GM21576 (cell line): Measurements from ENCODE around the gene SLC13A3.

Source experiments
- ATAC-seq: cut with Tn5 transposase; IDR thresholded peaks from one replicate; pipeline ENCODE4 v1.9.1; 2021; ENCODE audit warnings: mild to moderate bottlenecking, moderate library complexity; ENCODE audit not compliant: unreplicated experiment

Gene SLC13A3

DNA sequence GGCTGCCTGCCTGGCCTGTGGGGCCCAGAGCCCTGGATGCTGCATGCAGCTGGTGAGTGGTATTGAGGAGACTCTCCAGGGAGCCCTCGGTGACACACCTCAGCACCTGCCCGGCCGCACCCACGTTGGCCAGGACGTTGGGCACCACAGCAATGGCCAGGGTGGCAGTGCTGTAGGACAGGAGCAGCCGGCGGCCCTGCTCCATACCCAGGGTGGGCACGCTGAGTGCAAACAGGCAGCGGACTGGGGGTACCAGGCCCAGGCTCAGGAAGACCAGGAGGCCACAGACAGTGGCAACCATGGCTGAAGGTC lies 105.5 kb downstream of the SLC13A3 start:
- no peak for ATAC-seq

- ATAC-seq: no peak
Measured at GRCh38 chr20:46545077-46545826, 106.0 kb downstream of the SLC13A3 start.

DNA sequence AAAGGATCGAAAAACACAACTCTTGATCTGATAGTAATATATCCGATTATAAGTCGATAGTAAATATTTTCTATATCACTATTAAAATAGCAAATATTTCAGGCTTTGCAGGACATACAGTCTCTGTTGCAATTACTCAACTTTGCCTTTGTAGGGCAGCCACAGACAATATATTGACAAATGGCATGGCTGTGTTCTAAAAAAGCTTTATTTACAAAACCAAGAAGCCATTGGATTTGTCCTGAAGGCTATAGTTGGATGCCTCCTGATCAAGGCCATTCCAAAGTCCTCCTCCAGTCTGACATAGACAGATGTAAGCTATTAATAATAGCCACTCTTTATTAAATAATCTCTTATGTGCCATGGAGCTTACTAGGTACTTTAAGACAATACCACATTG lies 106.7 kb downstream of the SLC13A3 start:
- no peak for ATAC-seq

- ATAC-seq: no peak
Measured at GRCh38 chr20:46543959-46544358, 107.3 kb downstream of the SLC13A3 start.

DNA sequence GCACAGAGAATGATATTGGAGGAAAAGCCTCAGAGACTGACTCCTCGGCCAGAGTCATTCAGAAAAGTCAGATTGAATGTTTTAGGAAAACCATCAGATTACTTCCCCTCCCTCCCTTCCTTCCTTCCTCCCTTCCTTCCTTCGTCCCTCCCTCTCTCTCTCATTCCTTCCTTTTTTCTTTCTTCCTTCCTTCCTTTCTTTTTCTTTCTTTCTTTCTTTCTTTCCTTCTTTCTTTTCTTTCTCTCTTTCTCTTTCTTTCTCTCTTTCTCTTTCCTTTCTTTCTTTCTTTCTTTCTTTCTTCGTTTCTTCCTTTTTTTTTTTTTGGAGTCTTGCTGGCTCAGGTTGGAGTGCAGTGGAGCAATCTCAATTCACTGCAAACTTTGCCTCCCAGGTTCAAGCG lies 108.2 kb downstream of the SLC13A3 start:
- no peak for ATAC-seq

DNA sequence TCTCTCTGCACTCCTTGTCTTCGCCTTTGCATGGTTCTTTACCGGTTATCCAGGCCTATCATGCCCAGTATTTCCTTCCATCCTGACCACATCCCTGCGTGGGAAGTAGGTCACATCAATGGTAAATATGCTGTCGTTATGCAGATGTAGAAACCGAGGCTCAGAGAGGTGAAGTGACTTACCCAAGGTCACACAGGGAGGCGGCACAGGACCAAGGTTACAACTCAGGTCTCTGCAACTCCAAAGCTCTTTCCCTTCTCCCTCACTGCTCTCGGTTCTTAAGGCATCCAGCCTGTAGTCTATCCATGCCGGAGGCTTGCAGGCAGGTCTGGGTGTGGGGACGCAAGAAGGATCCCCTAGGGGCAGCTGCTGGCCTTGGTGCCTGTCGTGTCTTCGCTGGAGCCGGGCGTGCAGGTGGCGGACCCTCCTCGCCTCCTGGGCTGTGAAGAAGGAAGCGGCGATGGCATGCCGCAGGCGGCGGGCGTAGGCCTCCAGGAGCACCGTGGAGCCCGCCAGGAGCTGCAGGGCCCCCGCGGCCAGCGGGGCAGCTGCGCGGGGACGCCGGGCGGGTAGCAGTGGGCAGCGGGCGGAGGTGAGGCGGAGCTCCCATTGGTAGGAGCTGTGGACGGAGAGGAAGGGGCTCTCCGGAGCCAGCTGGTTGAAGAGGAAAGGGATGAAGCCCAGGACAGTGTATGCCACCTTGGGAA lies 109.9 kb downstream of the SLC13A3 start:
- no peak for ATAC-seq

DNA sequence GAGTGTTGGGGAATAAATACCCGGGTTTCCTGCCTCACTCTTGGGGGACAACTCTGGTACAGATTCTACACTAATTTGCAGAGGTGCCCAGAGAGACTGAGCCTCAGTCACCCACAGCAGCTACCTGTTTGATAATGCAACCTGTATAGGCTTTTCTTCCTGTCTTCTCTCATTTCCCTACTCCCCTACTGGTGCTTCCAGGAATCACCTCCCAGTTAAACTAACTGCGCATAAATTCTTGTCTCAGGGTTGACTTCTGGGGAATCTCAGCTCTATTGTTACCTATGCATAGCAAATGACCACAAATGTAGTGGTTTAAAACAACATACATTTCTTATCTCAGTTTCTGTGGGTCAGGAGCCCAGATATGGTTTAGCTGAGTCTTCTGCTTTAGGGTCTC lies 112.1 kb downstream of the SLC13A3 start:
- ATAC-seq: no peak

- no peak for ATAC-seq
Measured at GRCh38 chr20:46530640-46531039, 120.6 kb downstream of the SLC13A3 start.

DNA sequence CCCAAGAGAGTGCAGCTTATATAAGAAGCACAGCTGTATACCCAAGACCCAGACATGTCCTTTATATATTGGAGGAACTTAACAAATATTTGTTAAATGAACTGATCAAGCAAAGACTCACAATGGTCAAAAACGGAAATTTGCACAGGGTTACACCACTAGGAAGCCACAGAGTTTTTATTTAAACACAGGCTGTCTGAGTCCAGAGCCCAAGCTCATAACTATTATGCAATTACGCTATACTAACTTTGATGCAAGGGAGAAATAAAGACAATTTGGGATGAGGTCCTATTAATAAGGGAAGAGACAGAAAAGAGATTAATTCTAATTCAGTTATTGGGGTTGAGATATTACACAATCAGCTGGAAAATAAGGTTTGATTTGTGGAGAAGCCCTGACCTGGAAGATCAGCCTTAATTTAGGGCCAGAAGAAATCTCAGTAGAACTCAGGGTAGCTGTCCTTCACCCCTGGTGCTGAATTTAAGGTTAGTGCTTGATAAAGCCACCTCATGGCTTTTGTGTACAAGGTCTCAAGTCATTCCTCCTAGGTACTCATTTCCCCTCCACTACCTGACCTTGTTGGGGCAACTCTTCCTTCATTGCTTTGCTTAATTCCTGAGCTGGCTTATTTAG lies 127.4 kb downstream of the SLC13A3 start:
- no peak for ATAC-seq

DNA sequence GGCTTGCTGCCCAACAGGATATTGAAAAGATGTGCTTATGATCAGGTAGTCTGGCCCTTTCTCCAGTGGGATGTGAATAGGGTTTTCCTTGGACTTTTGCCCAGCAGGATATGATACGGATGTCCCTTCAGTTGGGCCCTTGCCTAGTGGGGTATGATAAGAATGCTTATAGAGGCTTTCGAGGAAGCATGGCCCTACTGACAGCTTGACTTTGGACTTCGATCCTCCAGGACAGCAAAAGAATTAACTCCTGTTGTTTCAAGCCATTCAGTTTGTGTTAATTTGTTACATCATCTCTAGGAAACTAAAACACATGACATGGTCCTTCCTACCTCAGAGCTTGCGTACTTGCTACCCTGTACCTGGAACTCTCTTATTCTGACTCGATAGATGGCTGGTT lies 128.2 kb downstream of the SLC13A3 start:
- ATAC-seq: no peak

DNA sequence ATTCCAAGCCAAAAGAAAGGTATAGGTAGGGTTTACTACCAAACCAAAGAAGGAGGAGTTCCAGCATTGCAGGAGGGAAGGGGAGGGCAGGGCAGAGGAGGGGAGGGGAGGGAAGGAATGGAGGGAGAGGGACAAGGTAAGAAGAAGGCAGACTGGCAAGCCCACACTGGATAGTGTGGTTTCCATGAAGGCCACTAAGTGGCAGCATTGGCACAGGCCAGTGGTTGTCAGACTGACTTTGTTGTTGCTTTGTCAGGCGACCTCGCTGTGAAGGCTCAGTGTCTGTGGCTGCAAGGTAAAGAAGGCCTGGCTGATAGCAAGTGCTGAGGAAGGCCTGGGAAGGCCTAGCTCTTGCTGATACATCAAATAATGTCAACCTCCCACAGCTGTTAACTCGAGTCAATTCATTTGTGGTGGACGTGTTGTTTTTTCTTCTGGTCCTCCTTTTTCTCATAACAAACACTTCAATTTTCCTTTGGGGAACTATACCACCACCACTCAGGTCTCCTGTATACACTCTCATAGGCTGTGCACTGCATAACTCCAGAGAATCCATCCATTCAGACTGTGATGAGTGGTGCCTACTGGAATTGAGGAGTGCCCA lies 130.2 kb downstream of the SLC13A3 start:
- ATAC-seq: no peak

- no peak for ATAC-seq
Measured at GRCh38 chr20:46520540-46520939, 130.7 kb downstream of the SLC13A3 start.

DNA sequence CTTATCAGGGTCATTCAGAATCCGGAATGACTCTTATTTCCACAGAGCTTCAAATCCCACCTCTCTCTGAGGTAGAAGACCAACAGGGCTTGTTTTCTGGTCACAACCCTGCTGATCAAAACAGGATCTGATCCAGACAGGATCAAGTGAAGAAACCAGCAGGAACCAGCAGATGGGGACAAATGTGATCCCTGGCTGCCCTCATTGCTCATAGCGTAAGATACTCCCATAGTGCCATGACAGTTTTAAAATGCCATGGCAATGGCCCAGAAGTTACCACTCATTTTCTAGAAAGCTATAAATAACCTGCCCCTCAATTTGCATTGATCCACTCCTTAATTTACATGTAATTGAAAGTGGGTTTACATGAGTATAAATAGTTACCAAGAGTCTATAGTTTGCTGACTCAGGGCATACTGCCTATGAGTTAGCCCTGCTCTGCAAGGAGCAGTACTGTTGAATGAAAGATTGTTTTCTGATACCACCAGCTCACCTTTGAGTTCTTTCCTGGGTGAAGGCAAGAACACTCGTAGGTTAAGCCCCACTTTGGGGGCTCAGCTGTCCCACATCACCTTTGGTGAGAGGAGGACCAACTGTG lies 131.7 kb downstream of the SLC13A3 start:
- no peak for ATAC-seq

GRCh38 chr20:46512943-46513844 lies 138.1 kb downstream of the SLC13A3 start, which contains the start of gene ZNF334:
TSS of gene ZNF334 (minus strand) at chr20:46513559. CDS start at chr20:46512102, 1,457 bp downstream.
- peak; percentile 53 for ATAC-seq

- ATAC-seq: no peak
Measured at GRCh38 chr20:46509523-46509922, 141.7 kb downstream of the SLC13A3 start.
